Measurements from ENCODE around the gene TCF4.

Gene TCF4

GRCh38 chr18:55321265-55322177 is 266.5 kb downstream of the TCF4 start:
- DNase-seq (ENCODE audit: low read depth in 2 of 2), result peak; percentile 10 to 23

- DNase-seq (ENCODE audit: low read depth in 2 of 2), result no peak
Measured at GRCh38 chr18:55320424-55321264, 267.3 kb downstream of the TCF4 start.

GRCh38 chr18:55319459-55320193 is 268.4 kb downstream of the TCF4 start:
- no peak for DNase-seq (ENCODE audit: low read depth in 2 of 2)

- no peak for DNase-seq (ENCODE audit: low read depth in 2 of 2)
Measured at GRCh38 chr18:55318951-55319441, 269.0 kb downstream of the TCF4 start.

- DNase-seq (ENCODE audit: low read depth in 2 of 2), result no peak
Measured at GRCh38 chr18:55317864-55318263, 270.1 kb downstream of the TCF4 start.

GRCh38 chr18:55317324-55317723 is 270.7 kb downstream of the TCF4 start:
- no peak for DNase-seq (ENCODE audit: low read depth in 2 of 2)

GRCh38 chr18:55316486-55317184 is 271.4 kb downstream of the TCF4 start:
- no peak for DNase-seq (ENCODE audit: low read depth in 2 of 2)

- no peak for DNase-seq (ENCODE audit: low read depth in 2 of 2)
Measured at GRCh38 chr18:55314615-55315237, 273.3 kb downstream of the TCF4 start.

GRCh38 chr18:55314031-55314430 is 274.0 kb downstream of the TCF4 start:
- no peak for DNase-seq (ENCODE audit: low read depth in 2 of 2)

- DNase-seq (ENCODE audit: low read depth in 2 of 2), result no peak
Measured at GRCh38 chr18:55310863-55311262, 277.1 kb downstream of the TCF4 start.

- no peak for DNase-seq (ENCODE audit: low read depth in 2 of 2)
Measured at GRCh38 chr18:55310044-55310676, 277.8 kb downstream of the TCF4 start.

- DNase-seq (ENCODE audit: low read depth in 2 of 2), result no peak
Measured at GRCh38 chr18:55309249-55309648, 278.7 kb downstream of the TCF4 start.

- no peak for DNase-seq (ENCODE audit: low read depth in 2 of 2)
Measured at GRCh38 chr18:55307505-55307904, 280.5 kb downstream of the TCF4 start.

GRCh38 chr18:55306359-55307024 is 281.5 kb downstream of the TCF4 start:
- no peak for DNase-seq (ENCODE audit: low read depth in 2 of 2)

GRCh38 chr18:55302167-55302833 is 285.7 kb downstream of the TCF4 start:
- DNase-seq (ENCODE audit: low read depth in 2 of 2), result no peak

GRCh38 chr18:55301824-55302166 is 286.2 kb downstream of the TCF4 start:
- no peak for DNase-seq (ENCODE audit: low read depth in 2 of 2)

- DNase-seq (ENCODE audit: low read depth in 2 of 2), result no peak
Measured at GRCh38 chr18:55300936-55301531, 287.0 kb downstream of the TCF4 start.

GRCh38 chr18:55300421-55300935 is 287.5 kb downstream of the TCF4 start:
- no peak for DNase-seq (ENCODE audit: low read depth in 2 of 2)

GRCh38 chr18:55296778-55297177 is 291.2 kb downstream of the TCF4 start:
- no peak for DNase-seq (ENCODE audit: low read depth in 2 of 2)

Data from stimulated activated CD8-positive, alpha-beta memory T cell treated with anti-CD3 and anti-CD28 coated beads, Interleukin-7, amount 100 ng/mL, for 4 hours (primary cell).